ENCODE measurements around the gene NLGN4Y.

- TF ChIP-seq REST (IDR thresholded peaks at IDR 0.05; ENCODE audit: insufficient read depth in 1 of 2, low read depth in 2 of 2, low read length in 2 of 2): no peak
- TF ChIP-seq TAF1 (IDR thresholded peaks at IDR 0.05; ENCODE audit: borderline replicate concordance, insufficient read depth, low read length): no peak
These were observed 253.9 kb downstream of the NLGN4Y start for GRCh38 chrY:14778208-14778607.

Measured in PFSK-1 (cell line).